Motor neuron (in vitro differentiated cells): ENCODE data around the gene PHF21B. TPM values are rescaled to one million over a fixed set of nuclear protein-coding genes. Genes with fewer than 3 reads are reported as not detected.
"Not testable (repeated sequence)": the region's sequence is repeated elsewhere in the genome, so short reads cannot be mapped to it uniquely, and the experiment has no call there.

Experiments
- ATAC-seq, 8 experiments: fragments of 200-7000 bp; cut with Tn5 transposase; replicated peaks in 6 of 8; 2 replicates each; pipeline ENCODE4 v1.8.0; 2021; ENCODE audit warnings: mild to moderate bottlenecking in 8 of 8, moderate library complexity in 8 of 8
- H3K27ac ChIP-seq, 2 donors: fragments of 250-450 bp; sonication (Bioruptor Pico); 2 replicates each; pipeline ENCODE4 v1.9.0; 2021; ENCODE audit warnings: antibody characterized with exemption in 2 of 2, mild to moderate bottlenecking in 2 of 2, moderate library complexity in 1 of 2
- H3K4me1 ChIP-seq, 2 donors: fragments of 250-450 bp; sonication (Bioruptor Pico); replicated peaks in 1 of 2; 2 replicates each; pipeline ENCODE4 v1.6.1; 2021; ENCODE audit warnings: antibody characterized with exemption in 2 of 2, mild to moderate bottlenecking in 2 of 2, moderate library complexity in 1 of 2
- H3K4me3 ChIP-seq, 5 donors: fragments of 250-450 bp; sonication (Bioruptor Pico); 2 replicates each; pipeline ENCODE4 v1.9.0; 2021; ENCODE audit warnings: antibody characterized with exemption in 5 of 5, mild to moderate bottlenecking in 5 of 5, moderate library complexity in 4 of 5
- WGBS, 10 experiments: fragments of 450-650 bp; shearing (Covaris generic); methylation state at CpG; one replicate each; pipeline ENCODE4 v1.0.0; 2022; 5-methylcytosine and 5-hydroxymethylcytosine counted together
- in situ Hi-C, 9 experiments: fragments of 400-800 bp; cut with MboI; loops; one replicate each; pipeline ENCODE4 v1.15.0; 2021; ENCODE audit warnings: low sequenced_read_pairs in 9 of 9, low pct_unique_long_range_greater_than_20kb in 2 of 9; ENCODE audit not compliant: unreplicated experiment in 9 of 9
- total RNA-seq, 8 experiments: library from RNA; unstranded; fragments of 300-600 nt; gene quantifications; 2 replicates each; pipeline versions ENCODE4 v1.2.3 to v1.2.4, GENCODE V29; 2022

The PHF21B gene
- total RNA-seq, 8 experiments from 2014 or later, result 0.66 to 84.5 (median 22.6) TPM

- WGBS, 10 experiments, result 61 to 100% (median 80%) methylated on average over 2 to 3 of the region's 7 CpGs; no CpG with 5 or more reads in 7 of the 10 experiments
- Histone ChIP-seq H3K27ac (no peak overlapping the region), H3K4me3 (no peak overlapping the region), H3K4me1 (peaks cover 8 to 18% of the 10 kb centered on the region in 2 donors)
- in situ Hi-C loops, result no loop called here
- peak in 4 of 8 experiments; percentile 15 to 22 (median 18) for ATAC-seq
Measured at GRCh38 chr22:44869196-44869595, 140.6 kb downstream of the PHF21B start.

- Histone ChIP-seq H3K4me1 (peaks cover 4 to 7% of the 10 kb centered on the region in 2 donors), H3K4me3 (no peak overlapping the region), H3K27ac (no peak overlapping the region)
- no peak for ATAC-seq
- in situ Hi-C loops, result no loop called here
- 90 to 100% (median 94%) methylated on average over 2 to 5 of the region's 31 CpGs; no CpG with 5 or more reads in 4 of the 10 experiments for WGBS, 10 experiments
Measured at GRCh38 chr22:44865193-44866057, 144.4 kb downstream of the PHF21B start.

GRCh38 chr22:44862981-44863860 is 146.6 kb downstream of the PHF21B start:
- in situ Hi-C loops, result no loop called here
- no peak overlapping the region for H3K4me3 ChIP-seq
- 20 to 100% (median 84%) methylated on average over 1 to 10 of the region's 19 CpGs; no CpG with 5 or more reads in 2 of the 10 experiments for WGBS, 10 experiments
- no peaks in the 10 kb centered on the region for H3K4me1 ChIP-seq
- H3K27ac ChIP-seq, result no peak overlapping the region
- ATAC-seq, result no peak

- Histone ChIP-seq H3K4me3 (no peak overlapping the region), H3K27ac (no peak overlapping the region), H3K4me1 (no peaks in the 10 kb centered on the region)
- WGBS, 10 experiments, result 100% methylated on average over 1 to 2 of the region's 11 CpGs; no CpG with 5 or more reads in 8 of the 10 experiments
- ATAC-seq, result no peak
- in situ Hi-C loops, result no loop called here
Measured at GRCh38 chr22:44862281-44862680, 147.5 kb downstream of the PHF21B start.

- 67% methylated on average over 5 of the region's 7 CpGs; no CpG with 5 or more reads in 9 of the 10 experiments for WGBS, 10 experiments
- Histone ChIP-seq H3K4me3 (no peak overlapping the region), H3K27ac (no peak overlapping the region), H3K4me1 (no peaks in the 10 kb centered on the region)
- no peak for ATAC-seq
- in situ Hi-C loops, result no loop called here
Measured at GRCh38 chr22:44861245-44861644, 148.6 kb downstream of the PHF21B start.

- WGBS, 10 experiments, result 50 to 85% (median 78%) methylated on average over 1 to 5 of the region's 6 CpGs; no CpG with 5 or more reads in 5 of the 10 experiments
- Histone ChIP-seq H3K4me3 (no peak overlapping the region), H3K27ac (no peak overlapping the region), H3K4me1 (no peaks in the 10 kb centered on the region)
- in situ Hi-C loops, result no loop called here
- ATAC-seq, result peak in 5 of 8 experiments; percentile 32 to 83 (median 33)
Measured at GRCh38 chr22:44860311-44860710, 149.5 kb downstream of the PHF21B start.

- WGBS, 10 experiments, result 40 to 100% (median 67%) methylated on average over 1 to 3 of the region's 13 CpGs; no CpG with 5 or more reads in 7 of the 10 experiments
- Histone ChIP-seq H3K4me1 (no peaks in the 10 kb centered on the region), H3K4me3 (no peak overlapping the region), H3K27ac (no peak overlapping the region)
- ATAC-seq, result peak in 1 of 8 experiments; percentile 12
- in situ Hi-C loops, result no loop called here
Measured at GRCh38 chr22:44859641-44860040, 150.2 kb downstream of the PHF21B start.

GRCh38 chr22:44858819-44859218 is 151.0 kb downstream of the PHF21B start:
- H3K4me3 ChIP-seq, ATAC-seq, H3K27ac ChIP-seq, in situ Hi-C loops, H3K4me1 ChIP-seq: not testable (repeated sequence)
- 60 to 100% methylated on average over 2 to 3 of the region's 7 CpGs; no CpG with 5 or more reads in 8 of the 10 experiments for WGBS, 10 experiments

- 0 to 100% (median 86%) methylated on average over 1 to 4 of the region's 5 CpGs; no CpG with 5 or more reads in 3 of the 10 experiments for WGBS, 10 experiments
- no peak overlapping the region for H3K27ac ChIP-seq
- no peak for ATAC-seq
- H3K4me3 ChIP-seq, result no peak overlapping the region
- no peaks in the 10 kb centered on the region for H3K4me1 ChIP-seq
- in situ Hi-C loops, result no loop called here
Measured at GRCh38 chr22:44855855-44856254, 153.9 kb downstream of the PHF21B start.

GRCh38 chr22:44854641-44855040 is 155.2 kb downstream of the PHF21B start:
- ATAC-seq, H3K27ac ChIP-seq, H3K4me1 ChIP-seq, H3K4me3 ChIP-seq, in situ Hi-C loops: not testable (repeated sequence)
- 11 to 91% (median 83%) methylated on average over 2 to 5 of the region's 8 CpGs; no CpG with 5 or more reads in 4 of the 10 experiments for WGBS, 10 experiments

- in situ Hi-C loops, result no loop called here
Measured at GRCh38 chr22:44850946-44851345, 158.9 kb downstream of the PHF21B start.

GRCh38 chr22:44848791-44849420 is 160.9 kb downstream of the PHF21B start:
- peaks cover 0 to 2% of the 10 kb centered on the region in 2 donors for H3K4me1 ChIP-seq
- no peak overlapping the region for H3K4me3 ChIP-seq
- no peak overlapping the region for H3K27ac ChIP-seq
- in situ Hi-C loops, result no loop called here
- 76 to 100% (median 87%) methylated on average over 1 to 8 of the region's 21 CpGs; no CpG with 5 or more reads in 6 of the 10 experiments for WGBS, 10 experiments
- peak in 2 of 8 experiments; percentile 7 to 19 for ATAC-seq

More at GRCh38 chr22:44850946-44851345, 158.9 kb downstream of the PHF21B start:
- ATAC-seq, result no peak
- Histone ChIP-seq H3K4me3 (no peak overlapping the region), H3K27ac (no peak overlapping the region), H3K4me1 (peaks cover 0 to 2% of the 10 kb centered on the region in 2 donors)
- WGBS, 10 experiments, result 26 to 92% (median 71%) methylated on average over 1 to 6 of the region's 6 CpGs; no CpG with 5 or more reads in 1 of the 10 experiments
